H9 (cell line): ENCODE results near the gene TOMM7. TPM values are rescaled to one million over a fixed set of nuclear protein-coding genes. Genes with fewer than 3 reads are reported as not detected.

Experiments
- DNase-seq: peaks from one replicate; pipeline ENCODE4 v3.0.0-alpha.2; 2017
- H2AFZ ChIP-seq: one replicate; pipeline ENCODE4 v1.6.1; 2013; ENCODE audit warnings: mild to moderate bottlenecking, low read length, control low read depth, moderate library complexity
- H2AK5ac ChIP-seq: 2 replicates; pipeline ENCODE4 v1.6.1; 2013; ENCODE audit warnings: low read length, control low read depth, mixed read lengths; ENCODE audit not compliant: insufficient read length
- H2BK120ac ChIP-seq: one replicate; pipeline ENCODE4 v1.6.1; 2013; ENCODE audit warnings: low read depth, mild to moderate bottlenecking, low read length, control low read depth, inconsistent platforms; ENCODE audit not compliant: poor library complexity, severe bottlenecking
- H2BK12ac ChIP-seq: 2 replicates; pipeline ENCODE4 v1.6.1; 2013; ENCODE audit warnings: low read length, control low read depth, mixed read lengths, low read depth; ENCODE audit not compliant: insufficient read length
- H2BK15ac ChIP-seq: 2 replicates; pipeline ENCODE4 v1.6.1; 2013; ENCODE audit warnings: low read depth, low read length, control low read depth
- H2BK20ac ChIP-seq: one replicate; pipeline ENCODE4 v1.6.1; 2013; ENCODE audit warnings: low read depth, mild to moderate bottlenecking, low read length, control low read depth, inconsistent platforms; ENCODE audit not compliant: poor library complexity, severe bottlenecking
- H2BK5ac ChIP-seq: 2 replicates; pipeline ENCODE4 v1.6.1; 2013; ENCODE audit warnings: low read length, control low read depth, mixed read lengths; ENCODE audit not compliant: insufficient read length
- H3K14ac ChIP-seq: 2 replicates; pipeline ENCODE4 v1.6.1; 2013; ENCODE audit warnings: low read length, control low read depth; ENCODE audit not compliant: insufficient read depth
- H3K18ac ChIP-seq: 2 replicates; pipeline ENCODE4 v1.6.1; 2013; ENCODE audit warnings: low read depth, mild to moderate bottlenecking, mixed read lengths, low read length, control low read depth; ENCODE audit not compliant: insufficient read length
- H3K23ac ChIP-seq: 2 replicates; pipeline ENCODE4 v1.6.1; 2013; ENCODE audit warnings: low read length, control low read depth, mixed read lengths, low read depth; ENCODE audit not compliant: insufficient read length
- H3K23me2 ChIP-seq: 2 replicates; pipeline ENCODE4 v1.6.1; 2013; ENCODE audit warnings: low read depth, mild to moderate bottlenecking, mixed read lengths, low read length, control low read depth; ENCODE audit not compliant: insufficient read length, poor library complexity, severe bottlenecking
- H3K27ac ChIP-seq: 2 replicates; pipeline ENCODE4 v1.5.1; 2013; ENCODE audit warnings: low read length, control low read depth, mixed read lengths, low read depth; ENCODE audit not compliant: insufficient read length
- H3K27me3 ChIP-seq: 2 replicates; pipeline ENCODE4 v1.6.1; 2013; ENCODE audit warnings: low read length, control low read depth, inconsistent platforms; ENCODE audit not compliant: insufficient read depth
- H3K4ac ChIP-seq: 2 replicates; pipeline ENCODE4 v1.6.1; 2013; ENCODE audit warnings: low read depth, mild to moderate bottlenecking, control low read depth, inconsistent platforms, low read length, moderate library complexity
- H3K4me1 ChIP-seq: 2 replicates; pipeline ENCODE4 v1.6.1; 2013; ENCODE audit warnings: low read length, control low read depth, inconsistent platforms; ENCODE audit not compliant: insufficient read depth
- H3K4me2 ChIP-seq: 2 replicates; pipeline ENCODE4 v1.6.1; 2013; ENCODE audit warnings: low read length, control low read depth, mixed read lengths; ENCODE audit not compliant: insufficient read length, insufficient read depth
- H3K56ac ChIP-seq: 2 replicates; pipeline ENCODE4 v1.6.1; 2013; ENCODE audit warnings: low read depth, mild to moderate bottlenecking, mixed read lengths, low read length, control low read depth; ENCODE audit not compliant: insufficient read length
- H3K79me1 ChIP-seq: 2 replicates; pipeline ENCODE4 v1.6.1; 2013; ENCODE audit warnings: low read depth, mild to moderate bottlenecking, moderate library complexity, low read length, control low read depth, inconsistent platforms; ENCODE audit not compliant: insufficient read depth, poor library complexity, severe bottlenecking
- H3K79me2 ChIP-seq: 2 replicates; pipeline ENCODE4 v1.6.1; 2013; ENCODE audit warnings: low read length, control low read depth, inconsistent platforms; ENCODE audit not compliant: insufficient read depth
- H3K9ac ChIP-seq: 2 replicates; pipeline ENCODE4 v1.6.1; 2013; ENCODE audit warnings: low read length, control low read depth, mixed read lengths; ENCODE audit not compliant: insufficient read length; ENCODE audit errors: extremely low read depth
- H3K9me3 ChIP-seq: one replicate; pipeline ENCODE4 v1.6.1; 2013; ENCODE audit warnings: low read depth, low read length, inconsistent platforms; ENCODE audit not compliant: control insufficient read depth
- H3T11ph ChIP-seq: one replicate; pipeline ENCODE4 v1.6.1; 2013; ENCODE audit warnings: mild to moderate bottlenecking, low read length, control low read depth, inconsistent platforms
- H4K20me1 ChIP-seq: one replicate; pipeline ENCODE4 v1.6.1; 2013; ENCODE audit not compliant: control insufficient read depth, insufficient read length, insufficient read depth
- H4K5ac ChIP-seq: 2 replicates; pipeline ENCODE4 v1.6.1; 2013; ENCODE audit warnings: low read depth, mild to moderate bottlenecking, mixed read lengths, low read length, control low read depth; ENCODE audit not compliant: insufficient read length
- H4K8ac ChIP-seq: replicated peaks from 2 replicates; pipeline ENCODE4 v1.6.1; 2013; ENCODE audit warnings: low read length, control low read depth, mixed read lengths, low read depth; ENCODE audit not compliant: insufficient read length
- H4K91ac ChIP-seq: 2 replicates; pipeline ENCODE4 v1.6.1; 2013; ENCODE audit warnings: low read depth, mild to moderate bottlenecking, moderate library complexity, mixed read lengths, low read length, control low read depth; ENCODE audit not compliant: insufficient read length
- H3K27ac Mint-ChIP-seq, 3 experiments: 2 replicates in 2 of 3; 3 replicates in 1 of 3; pipeline ENCODE4 v1.8.0; 2020 to 2021; ENCODE audit warnings: mixed read lengths in 3 of 3, mild to moderate bottlenecking in 1 of 3, moderate library complexity in 1 of 3
- H3K27me3 Mint-ChIP-seq: 2 replicates; pipeline ENCODE4 v1.8.0; 2021; ENCODE audit warnings: low read depth, mild to moderate bottlenecking, moderate library complexity, mixed read lengths
- H3K36me3 Mint-ChIP-seq, 3 experiments: 2 replicates in 2 of 3; 3 replicates in 1 of 3; pipeline ENCODE4 v1.8.0; 2020 to 2021; ENCODE audit warnings: low read depth in 3 of 3, mixed read lengths in 3 of 3; ENCODE audit not compliant: insufficient read depth in 1 of 3
- H3K4me1 Mint-ChIP-seq, 2 experiments: 2 replicates each; pipeline ENCODE4 v1.8.0; 2020; ENCODE audit warnings: mixed read lengths in 2 of 2
- H3K4me3 Mint-ChIP-seq, 2 experiments: 2 replicates in 1 of 2; 3 replicates in 1 of 2; pipeline ENCODE4 v1.8.0; 2020 to 2021; ENCODE audit warnings: mild to moderate bottlenecking in 2 of 2, mixed read lengths in 2 of 2, moderate library complexity in 1 of 2
- H3K9me3 Mint-ChIP-seq, 2 experiments: 2 replicates in 1 of 2; 3 replicates in 1 of 2; pipeline ENCODE4 v1.8.0; 2020; ENCODE audit warnings: mild to moderate bottlenecking in 2 of 2, mixed read lengths in 2 of 2, moderate library complexity in 1 of 2
- WGBS: extraction: QIAGEN DNeasy Blood & Tissue Kit; methylation state at CpG from one replicate; pipeline ENCODE4 v1.1.7; 2013; ENCODE audit warnings: missing lambda C conversion rate, low lambda C conversion rate, mixed read lengths; ENCODE audit not compliant: insufficient read length; ENCODE audit errors: extremely low coverage; 5-methylcytosine and 5-hydroxymethylcytosine counted together
- total RNA-seq: library from RNA; stranded (reverse); gene quantifications from 2 replicates; pipeline ENCODE4 v1.2.1, GENCODE V29; 2021
- TF ChIP-seq, protein P1 (sequence below): fragments of 200-600 bp; sonication (generic); conservative IDR thresholded peaks from 3 replicates; pipeline ENCODE4 v1.8.0; 2021; ENCODE audit warnings: antibody characterized with exemption, mild to moderate bottlenecking

Gene TOMM7
- total RNA-seq, 1 experiment from 2014 or later, result 368 TPM

DNA sequence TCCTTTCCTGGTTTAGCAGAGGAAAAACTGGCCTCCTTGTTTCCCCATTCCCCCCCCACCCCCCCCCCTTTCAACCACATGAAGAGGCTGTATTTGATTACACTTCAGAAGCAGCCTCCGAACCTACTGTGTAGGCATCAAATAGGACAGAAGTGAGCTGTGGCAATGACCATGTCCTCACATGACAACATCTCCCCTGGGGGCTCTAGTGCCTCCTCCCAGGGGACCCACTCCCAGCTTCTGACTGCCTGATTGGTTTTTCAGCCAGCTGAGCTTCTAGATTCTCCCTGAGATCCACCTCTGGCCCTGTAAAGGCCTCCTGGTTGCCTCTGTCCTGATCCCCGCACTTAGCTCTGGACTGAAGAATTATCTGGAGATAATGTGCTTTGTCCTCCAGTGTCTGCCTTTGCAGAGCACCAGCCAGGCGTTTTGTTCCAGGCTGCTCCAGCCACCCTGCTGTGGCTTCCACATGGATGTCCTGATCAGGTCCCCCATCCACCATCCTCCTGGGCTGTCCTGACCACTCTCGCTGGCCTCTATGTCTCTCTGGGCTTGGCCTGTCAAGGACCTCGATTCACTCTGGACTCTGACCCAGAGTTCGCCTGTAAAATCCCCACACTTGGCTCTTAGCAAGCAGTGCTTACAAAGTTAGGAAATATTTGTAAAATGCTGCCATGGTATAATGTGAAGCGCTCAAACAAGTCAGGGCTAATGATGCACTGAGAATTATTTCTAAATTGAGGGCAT is 42.4 kb upstream of the TOMM7 start:
- no peak overlapping the region for H2AK5ac ChIP-seq
- H3K79me1 ChIP-seq, result no peaks in the 10 kb centered on the region
- H3K23ac ChIP-seq, result no peak overlapping the region
- Mint-ChIP-seq H3K27ac (peak overlapping the region; percentile 75 to 87 (median 83); a peak in 6 of 7 replicates), H3K4me1 (peaks cover 17 to 27% of the 10 kb centered on the region in 2 experiments), H3K9me3 (no peaks in the 10 kb centered on the region; a peak in 1 of 5 replicates), H3K27me3 (no peaks in the 10 kb centered on the region), H3K4me3 (no peak overlapping the region; a peak in 1 of 5 replicates), H3K36me3 (peaks cover 18 to 51% (median 40%) of the 10 kb centered on the region in 3 experiments)
- no peaks in the 10 kb centered on the region for H3K23me2 ChIP-seq
- no peak overlapping the region for H3K56ac ChIP-seq
- no peaks in the 10 kb centered on the region for H3K9me3 ChIP-seq
- no peak overlapping the region for H3K4ac ChIP-seq
- no peak overlapping the region for H3K4me2 ChIP-seq
- no peak overlapping the region for H2BK5ac ChIP-seq
- peak; percentile 56 for DNase-seq
- H3K27ac ChIP-seq, result no peak overlapping the region
- no peak overlapping the region for H2BK120ac ChIP-seq
- H2BK20ac ChIP-seq, result no peak overlapping the region
- no peaks in the 10 kb centered on the region for H3K79me2 ChIP-seq
- no peak overlapping the region for H2BK15ac ChIP-seq
- H3K9ac ChIP-seq, result no peak overlapping the region
- no peak overlapping the region for H2BK12ac ChIP-seq
- H4K91ac ChIP-seq, result no peak overlapping the region
- WGBS, result no CpG with 5 or more reads among the region's 7 CpGs
- H3T11ph ChIP-seq, result no peak overlapping the region
- no peaks in the 10 kb centered on the region for H3K27me3 ChIP-seq
- H4K5ac ChIP-seq, result no peak overlapping the region
- H4K20me1 ChIP-seq, result no peaks in the 10 kb centered on the region
- TF ChIP-seq, protein P1, sequence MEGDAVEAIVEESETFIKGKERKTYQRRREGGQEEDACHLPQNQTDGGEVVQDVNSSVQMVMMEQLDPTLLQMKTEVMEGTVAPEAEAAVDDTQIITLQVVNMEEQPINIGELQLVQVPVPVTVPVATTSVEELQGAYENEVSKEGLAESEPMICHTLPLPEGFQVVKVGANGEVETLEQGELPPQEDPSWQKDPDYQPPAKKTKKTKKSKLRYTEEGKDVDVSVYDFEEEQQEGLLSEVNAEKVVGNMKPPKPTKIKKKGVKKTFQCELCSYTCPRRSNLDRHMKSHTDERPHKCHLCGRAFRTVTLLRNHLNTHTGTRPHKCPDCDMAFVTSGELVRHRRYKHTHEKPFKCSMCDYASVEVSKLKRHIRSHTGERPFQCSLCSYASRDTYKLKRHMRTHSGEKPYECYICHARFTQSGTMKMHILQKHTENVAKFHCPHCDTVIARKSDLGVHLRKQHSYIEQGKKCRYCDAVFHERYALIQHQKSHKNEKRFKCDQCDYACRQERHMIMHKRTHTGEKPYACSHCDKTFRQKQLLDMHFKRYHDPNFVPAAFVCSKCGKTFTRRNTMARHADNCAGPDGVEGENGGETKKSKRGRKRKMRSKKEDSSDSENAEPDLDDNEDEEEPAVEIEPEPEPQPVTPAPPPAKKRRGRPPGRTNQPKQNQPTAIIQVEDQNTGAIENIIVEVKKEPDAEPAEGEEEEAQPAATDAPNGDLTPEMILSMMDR, result no peak
- H2AFZ ChIP-seq, result no peak overlapping the region
- no peak overlapping the region for H4K8ac ChIP-seq
- H3K14ac ChIP-seq, result no peak overlapping the region
- no peak overlapping the region for H3K18ac ChIP-seq
- H3K4me1 ChIP-seq, result peaks cover 2% of the 10 kb centered on the region; the same call in 1 of the 2 replicates
